DOHH2 (cell line): ENCODE results near the gene PKHD1.

Experiments used
- H3F3A ChIP-seq: fragments of 200-600 bp; sonication (generic), shearing (Covaris generic); 2 replicates; pipeline ENCODE4 v1.6.0; 2016; ENCODE audit warnings: antibody characterized with exemption, mild to moderate bottlenecking; ENCODE audit not compliant: control insufficient read depth, insufficient read depth
- H3K27ac ChIP-seq: fragments of 200-600 bp; sonication (generic); 2 replicates; pipeline ENCODE4 v1.5.1; 2014; ENCODE audit warnings: low read depth, mild to moderate bottlenecking, low read length, moderate library complexity
- H3K27me3 ChIP-seq: fragments of 200-600 bp; sonication (generic); 2 replicates; pipeline ENCODE4 v1.6.1; 2014; ENCODE audit warnings: mild to moderate bottlenecking, low read length, mixed read lengths; ENCODE audit not compliant: control insufficient read depth
- H3K36me3 ChIP-seq: fragments of 200-600 bp; sonication (generic); 2 replicates; pipeline ENCODE4 v1.6.1; 2014; ENCODE audit warnings: mild to moderate bottlenecking, low read length, moderate library complexity, mixed read lengths; ENCODE audit not compliant: control insufficient read depth
- H3K4me1 ChIP-seq: fragments of 200-600 bp; sonication (generic); 2 replicates; pipeline ENCODE4 v1.6.1; 2014; ENCODE audit warnings: mild to moderate bottlenecking, low read length, mixed read lengths; ENCODE audit not compliant: control insufficient read depth
- H3K4me2 ChIP-seq: fragments of 200-600 bp; sonication (generic); 2 replicates; pipeline ENCODE4 v1.6.0; 2014; ENCODE audit warnings: mild to moderate bottlenecking, low read length, moderate library complexity
- H3K4me3 ChIP-seq: fragments of 200-600 bp; sonication (generic); 2 replicates; pipeline ENCODE4 v1.5.1; 2014; ENCODE audit warnings: mild to moderate bottlenecking, low read length, mixed read lengths
- H3K79me2 ChIP-seq: fragments of 200-600 bp; sonication (generic); 2 replicates; pipeline ENCODE4 v1.6.1; 2014; ENCODE audit warnings: mild to moderate bottlenecking, low read length, mixed read lengths; ENCODE audit not compliant: control insufficient read depth
- H3K9me2 ChIP-seq: fragments of 200-600 bp; sonication (generic); replicated peaks from 2 replicates; pipeline ENCODE4 v1.6.1; 2014; ENCODE audit warnings: mild to moderate bottlenecking, low read length, mixed read lengths; ENCODE audit not compliant: control insufficient read depth
- H3K9me3 ChIP-seq: fragments of 200-600 bp; sonication (generic); 2 replicates; pipeline ENCODE4 v1.6.1; 2014; ENCODE audit warnings: antibody characterized with exemption, low read length, mixed read lengths; ENCODE audit not compliant: control insufficient read depth, insufficient read depth
- H4K20me1 ChIP-seq: fragments of 200-600 bp; sonication (generic); 2 replicates; pipeline ENCODE4 v1.6.0; 2014; ENCODE audit warnings: low read depth, mild to moderate bottlenecking, antibody characterized with exemption, low read length, moderate library complexity; ENCODE audit not compliant: control insufficient read depth, insufficient read depth
- CTCF ChIP-seq: fragments of 200-600 bp; sonication (generic); IDR thresholded peaks from one replicate; pipeline ENCODE4 v1.5.1; 2014; ENCODE audit warnings: antibody characterized with exemption, mild to moderate bottlenecking, low read depth, low read length; ENCODE audit not compliant: poor library complexity, severe bottlenecking
- EZH2phosphoT487 ChIP-seq: fragments of 200-600 bp; sonication (generic); IDR thresholded peaks from 2 replicates; pipeline ENCODE4 v1.6.1; 2017; ENCODE audit warnings: borderline replicate concordance, mild to moderate bottlenecking, antibody characterized with exemption, low read length, moderate library complexity, mixed read lengths

PKHD1 gene

DNA sequence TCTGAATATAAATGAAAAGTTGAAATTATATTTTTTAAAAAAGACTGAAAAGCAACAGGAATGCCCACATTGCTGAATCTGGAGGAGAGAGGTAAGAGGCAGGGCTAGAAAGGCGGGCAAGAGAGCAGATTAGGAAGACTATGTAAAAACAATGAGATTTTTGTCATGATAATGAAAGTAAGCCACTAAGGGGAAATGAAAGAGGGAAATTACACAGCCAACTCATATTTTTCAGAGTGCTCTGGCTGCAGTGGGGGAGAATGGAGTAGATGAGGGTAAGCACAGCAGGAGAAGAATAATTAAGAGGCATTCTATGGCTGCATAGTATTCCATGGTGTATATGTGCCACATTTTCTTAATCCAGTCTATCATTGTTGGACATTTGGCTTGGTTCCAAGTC is 281.9 kb downstream of the PKHD1 start:
- no peak overlapping the region for H3K4me2 ChIP-seq
- H4K20me1 ChIP-seq, result no peaks in the 10 kb centered on the region
- H3K4me3 ChIP-seq, result no peak overlapping the region
- no peaks in the 10 kb centered on the region for H3K4me1 ChIP-seq
- no peaks in the 10 kb centered on the region for H3K27me3 ChIP-seq
- TF ChIP-seq CTCF (no peak), EZH2phosphoT487 (no peak)
- H3K79me2 ChIP-seq, result no peaks in the 10 kb centered on the region
- no peaks in the 10 kb centered on the region for H3K9me2 ChIP-seq
- H3K9me3 ChIP-seq, result no peaks in the 10 kb centered on the region
- H3F3A ChIP-seq, result no peaks in the 10 kb centered on the region
- no peak overlapping the region for H3K27ac ChIP-seq
- no peaks in the 10 kb centered on the region for H3K36me3 ChIP-seq

DNA sequence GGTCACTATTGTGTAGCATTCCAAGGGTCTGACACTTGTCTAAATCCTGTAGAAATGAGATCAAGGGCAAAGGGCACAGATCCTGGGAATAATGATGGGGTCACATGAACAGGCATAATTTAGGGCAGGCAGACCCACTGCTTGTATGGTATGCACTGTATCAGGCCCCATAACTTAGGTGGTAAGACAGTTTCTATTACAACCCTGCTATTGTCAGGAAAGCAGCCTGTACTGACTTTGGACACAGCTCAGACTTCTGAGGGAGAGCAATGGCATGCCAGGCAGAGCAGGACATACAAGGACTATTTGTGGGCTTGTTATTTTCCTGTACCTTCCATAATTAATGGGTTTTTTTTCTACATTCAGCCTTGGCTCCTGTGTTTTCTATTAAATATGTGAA is 286.8 kb downstream of the PKHD1 start:
- Histone ChIP-seq H3K9me3 (no peaks in the 10 kb centered on the region), H3K4me3 (no peak overlapping the region), H3K27me3 (no peaks in the 10 kb centered on the region), H3K4me2 (no peak overlapping the region), H3K27ac (no peak overlapping the region), H3K9me2 (no peaks in the 10 kb centered on the region), H3F3A (no peaks in the 10 kb centered on the region), H3K4me1 (no peaks in the 10 kb centered on the region), H3K79me2 (no peaks in the 10 kb centered on the region), H4K20me1 (no peaks in the 10 kb centered on the region), H3K36me3 (no peaks in the 10 kb centered on the region)
- TF ChIP-seq CTCF (no peak), EZH2phosphoT487 (no peak)

- H3K4me2 ChIP-seq, result no peak overlapping the region
- TF ChIP-seq CTCF (no peak), EZH2phosphoT487 (no peak)
- H3K9me3 ChIP-seq, result no peaks in the 10 kb centered on the region
- no peaks in the 10 kb centered on the region for H3K36me3 ChIP-seq
- no peaks in the 10 kb centered on the region for H3K79me2 ChIP-seq
- H3K27me3 ChIP-seq, result no peaks in the 10 kb centered on the region
- no peaks in the 10 kb centered on the region for H3F3A ChIP-seq
- no peaks in the 10 kb centered on the region for H3K9me2 ChIP-seq
- no peak overlapping the region for H3K27ac ChIP-seq
- H3K4me3 ChIP-seq, result no peak overlapping the region
- H3K4me1 ChIP-seq, result peaks cover 7% of the 10 kb centered on the region
- H4K20me1 ChIP-seq, result no peaks in the 10 kb centered on the region
These were observed 294.0 kb downstream of the PKHD1 start for GRCh38 chr6:51793393-51793792.

DNA sequence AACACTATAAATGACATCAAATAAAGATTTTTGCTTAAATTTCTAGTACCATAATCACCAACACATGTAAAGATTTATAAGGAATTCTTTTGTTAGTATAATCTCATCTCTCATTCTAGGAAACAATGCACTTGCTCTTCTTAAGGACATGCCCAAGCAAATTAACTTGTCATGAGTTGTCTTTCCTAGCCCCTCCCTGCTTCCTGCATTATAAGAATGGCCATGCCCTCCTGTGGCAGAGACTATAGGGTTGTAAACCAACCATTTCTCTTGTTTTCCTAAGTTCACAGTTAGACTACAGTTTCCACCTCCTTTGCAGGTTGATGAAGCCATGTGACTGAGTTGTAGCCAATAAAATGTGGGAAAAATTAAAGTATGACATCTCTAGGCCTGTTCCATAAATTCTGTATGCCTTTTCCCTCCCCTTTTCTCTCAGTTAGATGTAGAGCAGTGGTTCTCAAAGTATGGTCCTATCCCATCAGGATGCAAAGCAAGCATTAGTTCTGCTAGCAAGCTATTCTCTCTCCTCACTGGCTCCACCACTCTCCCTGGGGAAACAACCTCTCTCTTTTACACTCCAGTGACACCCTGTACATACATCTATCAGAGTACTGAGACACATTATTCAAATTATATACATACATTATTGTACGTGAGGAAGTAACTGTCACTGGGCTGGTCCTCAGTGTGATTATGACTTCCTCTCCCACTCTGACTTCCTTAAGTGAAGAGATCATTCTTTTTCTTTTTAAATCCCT is 295.0 kb downstream of the PKHD1 start:
- no peaks in the 10 kb centered on the region for H4K20me1 ChIP-seq
- no peaks in the 10 kb centered on the region for H3K9me2 ChIP-seq
- H3K4me3 ChIP-seq, result no peak overlapping the region
- H3K4me1 ChIP-seq, result peaks cover 7% of the 10 kb centered on the region
- no peak overlapping the region for H3K27ac ChIP-seq
- no peaks in the 10 kb centered on the region for H3K27me3 ChIP-seq
- H3F3A ChIP-seq, result no peaks in the 10 kb centered on the region
- H3K9me3 ChIP-seq, result no peaks in the 10 kb centered on the region
- no peaks in the 10 kb centered on the region for H3K36me3 ChIP-seq
- TF ChIP-seq CTCF, result no peak
- no peak for TF ChIP-seq EZH2phosphoT487
- H3K79me2 ChIP-seq, result no peaks in the 10 kb centered on the region
- no peak overlapping the region for H3K4me2 ChIP-seq
